ENCODE results near the gene EXOC4.

Gene EXOC4

DNA sequence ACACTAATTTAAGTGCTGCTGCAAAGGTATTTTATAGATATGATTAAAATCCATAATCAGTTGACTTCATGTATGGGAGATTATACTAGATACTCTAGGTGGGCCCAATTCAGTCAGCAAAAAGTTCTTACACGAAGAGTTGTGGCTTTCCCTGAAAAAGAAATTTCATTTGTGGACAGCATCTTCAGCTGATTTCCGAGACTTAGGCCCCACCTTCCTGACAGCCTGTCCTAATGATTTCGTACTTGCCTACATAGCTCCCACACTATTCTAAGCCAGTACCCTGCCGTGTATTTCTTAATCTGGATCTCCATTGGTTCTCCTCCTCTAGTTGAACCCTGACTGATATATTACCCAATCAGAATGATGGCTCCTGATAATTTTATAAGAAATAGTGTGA lies 297.9 kb downstream of the EXOC4 start:
- Histone ChIP-seq H3K36me3 (no peaks in the 10 kb centered on the region), H3K4me3 (ENCODE audit: low read depth, low read length) (no peak overlapping the region), H3K9me3 (ENCODE audit: severe bottlenecking) (no peaks in the 10 kb centered on the region), H3K27me3 (ENCODE audit: insufficient read depth, low read depth, severe bottlenecking) (no peaks in the 10 kb centered on the region), H3K27ac (no peak overlapping the region)
- TF ChIP-seq, protein P1, sequence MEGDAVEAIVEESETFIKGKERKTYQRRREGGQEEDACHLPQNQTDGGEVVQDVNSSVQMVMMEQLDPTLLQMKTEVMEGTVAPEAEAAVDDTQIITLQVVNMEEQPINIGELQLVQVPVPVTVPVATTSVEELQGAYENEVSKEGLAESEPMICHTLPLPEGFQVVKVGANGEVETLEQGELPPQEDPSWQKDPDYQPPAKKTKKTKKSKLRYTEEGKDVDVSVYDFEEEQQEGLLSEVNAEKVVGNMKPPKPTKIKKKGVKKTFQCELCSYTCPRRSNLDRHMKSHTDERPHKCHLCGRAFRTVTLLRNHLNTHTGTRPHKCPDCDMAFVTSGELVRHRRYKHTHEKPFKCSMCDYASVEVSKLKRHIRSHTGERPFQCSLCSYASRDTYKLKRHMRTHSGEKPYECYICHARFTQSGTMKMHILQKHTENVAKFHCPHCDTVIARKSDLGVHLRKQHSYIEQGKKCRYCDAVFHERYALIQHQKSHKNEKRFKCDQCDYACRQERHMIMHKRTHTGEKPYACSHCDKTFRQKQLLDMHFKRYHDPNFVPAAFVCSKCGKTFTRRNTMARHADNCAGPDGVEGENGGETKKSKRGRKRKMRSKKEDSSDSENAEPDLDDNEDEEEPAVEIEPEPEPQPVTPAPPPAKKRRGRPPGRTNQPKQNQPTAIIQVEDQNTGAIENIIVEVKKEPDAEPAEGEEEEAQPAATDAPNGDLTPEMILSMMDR (IDR thresholded peaks at IDR 0.05; ENCODE audit: low read depth, low read length): no peak
- no peak for DNase-seq

DNA sequence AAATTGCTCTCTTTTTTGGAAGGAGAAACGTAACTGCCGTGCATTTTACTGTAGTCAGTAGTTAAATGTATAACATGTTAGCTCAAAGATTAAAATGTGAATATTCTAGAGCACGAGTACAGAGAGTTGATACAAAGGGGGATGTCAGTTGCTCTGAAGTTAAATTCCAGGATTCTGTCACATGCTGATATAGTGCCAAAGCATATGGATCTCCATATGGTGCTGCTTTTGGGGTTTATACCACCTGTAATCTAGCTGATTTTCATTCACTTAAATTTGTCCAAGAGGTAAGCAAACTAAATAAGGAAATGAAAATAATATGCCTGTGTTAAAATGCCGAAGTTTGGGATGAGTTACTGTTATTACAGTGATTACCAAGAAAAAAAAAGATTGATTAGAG lies 298.6 kb downstream of the EXOC4 start:
- no peak for DNase-seq

DNA sequence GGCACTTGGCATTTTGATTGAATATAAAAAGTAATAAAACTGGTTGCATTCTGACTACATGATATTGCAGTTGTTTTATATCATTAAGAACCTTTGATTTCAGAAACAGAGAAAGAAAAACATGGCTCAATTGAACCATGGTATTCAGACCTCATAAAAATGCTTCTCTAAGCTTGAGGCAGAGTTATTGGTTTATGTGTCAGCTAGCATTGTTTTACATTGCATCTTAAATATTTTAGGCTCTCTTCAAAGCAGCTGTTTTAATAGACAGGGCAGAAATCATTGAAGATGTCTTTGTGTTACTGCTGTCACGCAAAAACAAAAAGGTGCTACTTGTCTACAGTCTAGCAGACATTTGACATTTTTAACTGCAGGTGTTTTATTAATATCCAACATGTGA lies 299.2 kb downstream of the EXOC4 start:
- Histone ChIP-seq H3K27ac (no peak overlapping the region), H3K4me3 (ENCODE audit: low read depth, low read length) (no peak overlapping the region), H3K9me3 (ENCODE audit: severe bottlenecking) (no peaks in the 10 kb centered on the region), H3K36me3 (no peaks in the 10 kb centered on the region), H3K27me3 (ENCODE audit: insufficient read depth, low read depth, severe bottlenecking) (no peaks in the 10 kb centered on the region)
- DNase-seq: no peak
- TF ChIP-seq, protein P1 (IDR thresholded peaks at IDR 0.05; ENCODE audit: low read depth, low read length): no peak

More for the DNA sequence above, 298.6 kb downstream of the EXOC4 start:
- Histone ChIP-seq H3K9me3 (ENCODE audit: severe bottlenecking) (no peaks in the 10 kb centered on the region), H3K36me3 (no peaks in the 10 kb centered on the region), H3K27ac (no peak overlapping the region), H3K4me3 (ENCODE audit: low read depth, low read length) (no peak overlapping the region), H3K27me3 (ENCODE audit: insufficient read depth, low read depth, severe bottlenecking) (no peaks in the 10 kb centered on the region)
- TF ChIP-seq, protein P1 (IDR thresholded peaks at IDR 0.05; ENCODE audit: low read depth, low read length): no peak

DNA sequence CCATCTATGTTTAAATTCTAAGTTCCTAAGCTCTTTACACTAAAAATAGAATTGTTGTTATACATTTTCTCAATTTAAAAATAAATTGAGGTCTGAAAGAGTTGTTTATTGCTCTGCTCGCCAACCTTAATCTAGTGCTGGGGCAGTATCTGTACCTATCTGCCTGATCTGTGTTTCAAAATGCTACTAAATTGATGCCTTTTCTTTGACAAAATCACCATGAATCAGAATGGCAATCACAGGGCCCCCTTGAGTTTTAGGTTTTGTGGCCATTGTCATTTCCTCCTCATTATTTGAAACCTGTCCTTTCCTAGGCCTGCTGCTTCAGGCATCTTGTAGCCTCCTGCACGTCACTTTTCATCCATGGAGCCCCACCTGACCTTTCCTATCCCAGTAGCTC lies 301.5 kb downstream of the EXOC4 start:
- DNase-seq: no peak
- TF ChIP-seq, protein P1 (IDR thresholded peaks at IDR 0.05; ENCODE audit: low read depth, low read length): no peak
- Histone ChIP-seq H3K4me3 (ENCODE audit: low read depth, low read length) (no peak overlapping the region), H3K9me3 (ENCODE audit: severe bottlenecking) (no peaks in the 10 kb centered on the region), H3K27me3 (ENCODE audit: insufficient read depth, low read depth, severe bottlenecking) (no peaks in the 10 kb centered on the region), H3K27ac (no peak overlapping the region), H3K36me3 (no peaks in the 10 kb centered on the region)

DNA sequence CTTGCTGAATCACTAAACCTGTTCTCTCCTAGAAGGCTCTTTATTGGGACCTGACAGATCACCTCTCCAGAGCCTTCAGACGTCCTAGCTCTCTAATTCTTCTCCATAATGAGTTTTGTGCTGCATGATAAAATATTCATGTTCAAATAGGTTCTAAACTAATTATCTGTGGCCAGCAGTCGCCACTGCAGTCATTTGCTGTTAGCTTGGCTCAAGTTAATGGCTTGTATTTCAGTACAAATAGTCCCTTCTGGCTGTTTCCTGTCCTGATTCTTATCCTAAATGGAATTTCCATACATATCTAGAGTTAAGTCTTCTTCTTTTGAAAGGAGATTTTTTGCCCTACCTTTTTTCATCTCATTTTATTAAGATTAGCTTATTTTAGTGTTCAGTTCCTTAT lies 303.2 kb downstream of the EXOC4 start:
- Histone ChIP-seq H3K27me3 (ENCODE audit: insufficient read depth, low read depth, severe bottlenecking) (no peaks in the 10 kb centered on the region), H3K4me3 (ENCODE audit: low read depth, low read length) (no peak overlapping the region), H3K27ac (no peak overlapping the region), H3K36me3 (no peaks in the 10 kb centered on the region), H3K9me3 (ENCODE audit: severe bottlenecking) (no peaks in the 10 kb centered on the region)
- DNase-seq: no peak
- TF ChIP-seq, protein P1 (IDR thresholded peaks at IDR 0.05; ENCODE audit: low read depth, low read length): no peak

DNA sequence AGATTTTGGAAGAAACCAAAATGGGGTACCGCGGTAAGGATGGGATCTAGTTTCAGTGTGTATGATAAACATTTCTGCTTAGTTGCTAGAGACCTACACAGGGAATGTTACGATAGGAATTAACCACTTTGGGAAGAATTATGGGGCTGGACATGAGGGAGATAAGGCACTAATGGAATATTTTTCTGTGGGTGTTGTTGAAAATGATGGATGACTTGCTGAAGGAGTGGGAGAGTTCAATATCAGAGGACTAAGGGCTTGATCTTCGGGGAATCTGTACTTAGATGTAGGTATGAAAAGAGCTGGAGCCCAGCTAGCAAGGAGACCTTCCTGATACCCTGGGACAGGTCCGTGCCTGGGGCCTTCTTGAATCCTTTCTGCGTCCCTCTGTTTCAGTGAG lies 303.7 kb downstream of the EXOC4 start:
- Histone ChIP-seq H3K27ac (no peak overlapping the region), H3K4me3 (ENCODE audit: low read depth, low read length) (no peak overlapping the region), H3K9me3 (ENCODE audit: severe bottlenecking) (no peaks in the 10 kb centered on the region), H3K27me3 (ENCODE audit: insufficient read depth, low read depth, severe bottlenecking) (no peaks in the 10 kb centered on the region), H3K36me3 (no peaks in the 10 kb centered on the region)
- TF ChIP-seq, protein P1 (IDR thresholded peaks at IDR 0.05; ENCODE audit: low read depth, low read length): no peak
- no peak for DNase-seq

Data from WERI-Rb-1 (cell line).